Measurements from ENCODE around the gene SHC1. TPM values are rescaled to one million over a fixed set of nuclear protein-coding genes. Genes with fewer than 3 reads are reported as not detected.

SHC1 gene
- total and polyA plus RNA-seq, 4 experiments from 2014 or later, result 36.4 to 81.7 (median 61.4) TPM

- Histone ChIP-seq H3K27ac (ENCODE audit: low read depth, low read length) (peak overlapping the region; percentile 86), H3K9me3 (ENCODE audit: control insufficient read depth in 1 of 2, low read length in 2 of 2) (no peaks in the 10 kb centered on the region), H3K36me3 (ENCODE audit: insufficient read depth, low read length) (no peaks in the 10 kb centered on the region), H3K4me3 (ENCODE audit: low read length in 2 of 2) (peak overlapping the region; percentile 76 to 85), H3K27me3 (ENCODE audit: insufficient read depth, low read length) (no peaks in the 10 kb centered on the region), H3K4me1 (ENCODE audit: insufficient read depth, low read length) (peaks cover 86% of the 10 kb centered on the region)
- no peaks in the 10 kb centered on the region for H3K27me3 Mint-ChIP-seq
- DNase-seq, result peak in 2 of 5 donors; percentile 20 to 59
- peaks cover 41 to 96% (median 58%) of the 10 kb centered on the region in 4 donors for H3K4me1 Mint-ChIP-seq
- intact Hi-C loops (cut with micrococcal nuclease), result no loop called here
- POLR2A ChIA-PET (ENCODE audit: partially characterized antibody), result interaction anchor here (0.7 to 38.9 kb wide), 10 partner anchors 7 to 72 kb away, joined by 3 to 1543 read pairs (median 7); partner anchors contain the start of genes ADAM15, CKS1B, FLAD1 and LENEP
- CTCF ChIA-PET (ENCODE audit: partially characterized antibody), result interaction anchor here (0.9 to 18.7 kb wide), 6 partner anchors 9 to 448 kb away, joined by 3 to 381 read pairs (median 4); partner anchors contain the start of genes LENEP, PBXIP1 and ZBTB7B
- H3K36me3 Mint-ChIP-seq, result peaks cover 0 to 30% of the 10 kb centered on the region in 2 donors
- H3K9me3 Mint-ChIP-seq, result peaks cover 0 to 3% (median 0%) of the 10 kb centered on the region in 8 donors
- peak overlapping the region; percentile 80 to 96 (median 93) for H3K27ac Mint-ChIP-seq
- H3K4me3 Mint-ChIP-seq, result peak overlapping the region; percentile 90 to 98 (median 96)
These were observed 37.7 kb upstream of the SHC1 start for GRCh38 chr1:155008015-155008941.

- no peaks in the 10 kb centered on the region for H3K9me3 ChIP-seq (ENCODE audit: control insufficient read depth in 1 of 2, low read length in 2 of 2)
- no peak overlapping the region for H3K4me3 ChIP-seq (ENCODE audit: low read length in 2 of 2)
- intact Hi-C loops (cut with micrococcal nuclease), result no loop called here
- Mint-ChIP-seq H3K4me1 (peaks cover 32 to 92% (median 49%) of the 10 kb centered on the region in 4 donors), H3K4me3 (peak overlapping the region in 6 of 8 donors; percentile 10 to 97 (median 57)), H3K36me3 (peaks cover 0 to 26% of the 10 kb centered on the region in 2 donors), H3K9me3 (no peaks in the 10 kb centered on the region), H3K27ac (peak overlapping the region in 5 of 7 donors; percentile 35 to 95 (median 91)), H3K27me3 (no peaks in the 10 kb centered on the region)
- ChIA-PET POLR2A (ENCODE audit: partially characterized antibody) (interaction anchor here (1.1 to 38.9 kb wide), 7 partner anchors 6 to 71 kb away, joined by 3 to 1543 read pairs (median 17); partner anchors contain the start of genes CKS1B, FLAD1, LENEP and PBXIP1), CTCF (ENCODE audit: partially characterized antibody) (interaction anchor here (1.0 to 18.7 kb wide), 7 partner anchors 7 to 52 kb away, joined by 3 to 381 read pairs (median 5); partner anchors contain the start of genes LENEP, PBXIP1 and ZBTB7B)
- DNase-seq, result peak in 1 of 5 donors; percentile 37
- H3K36me3 ChIP-seq (ENCODE audit: insufficient read depth, low read length), result no peaks in the 10 kb centered on the region
- no peaks in the 10 kb centered on the region for H3K27me3 ChIP-seq (ENCODE audit: insufficient read depth, low read length)
- H3K27ac ChIP-seq (ENCODE audit: low read depth, low read length), result peak overlapping the region; percentile 86
- H3K4me1 ChIP-seq (ENCODE audit: insufficient read depth, low read length), result peaks cover 77% of the 10 kb centered on the region
These were observed 36.8 kb upstream of the SHC1 start for GRCh38 chr1:155007251-155007828.

- Mint-ChIP-seq H3K27ac (peak overlapping the region; percentile 81 to 98 (median 93)), H3K9me3 (no peaks in the 10 kb centered on the region), H3K4me3 (peak overlapping the region; percentile 16 to 97 (median 73)), H3K36me3 (peaks cover 0 to 28% of the 10 kb centered on the region in 2 donors), H3K27me3 (no peaks in the 10 kb centered on the region), H3K4me1 (peaks cover 28 to 90% (median 45%) of the 10 kb centered on the region in 4 donors)
- H3K36me3 ChIP-seq (ENCODE audit: insufficient read depth, low read length), result no peaks in the 10 kb centered on the region
- POLR2A ChIA-PET (ENCODE audit: partially characterized antibody), result interaction anchor here (1.1 to 38.9 kb wide), 6 partner anchors 9 to 448 kb away, joined by 3 to 1543 read pairs (median 14); partner anchors contain the start of genes CKS1B, FLAD1, LENEP and PBXIP1
- intact Hi-C loops (cut with micrococcal nuclease), result no loop called here
- peak overlapping the region; percentile 9 to 38 for H3K4me3 ChIP-seq (ENCODE audit: low read length in 2 of 2)
- CTCF ChIA-PET (ENCODE audit: partially characterized antibody), result interaction anchor here (1.0 to 18.7 kb wide), 5 partner anchors 7 to 38 kb away, joined by 3 to 381 read pairs (median 3); partner anchors contain the start of genes LENEP and ZBTB7B
- DNase-seq, result peak in 4 of 5 donors; percentile 48 to 64 (median 56)
- peak overlapping the region; percentile 86 for H3K27ac ChIP-seq (ENCODE audit: low read depth, low read length)
- peaks cover 70% of the 10 kb centered on the region for H3K4me1 ChIP-seq (ENCODE audit: insufficient read depth, low read length)
- no peaks in the 10 kb centered on the region for H3K9me3 ChIP-seq (ENCODE audit: control insufficient read depth in 1 of 2, low read length in 2 of 2)
- no peaks in the 10 kb centered on the region for H3K27me3 ChIP-seq (ENCODE audit: insufficient read depth, low read length)
These were observed 36.1 kb upstream of the SHC1 start for GRCh38 chr1:155006601-155007101.

DNA sequence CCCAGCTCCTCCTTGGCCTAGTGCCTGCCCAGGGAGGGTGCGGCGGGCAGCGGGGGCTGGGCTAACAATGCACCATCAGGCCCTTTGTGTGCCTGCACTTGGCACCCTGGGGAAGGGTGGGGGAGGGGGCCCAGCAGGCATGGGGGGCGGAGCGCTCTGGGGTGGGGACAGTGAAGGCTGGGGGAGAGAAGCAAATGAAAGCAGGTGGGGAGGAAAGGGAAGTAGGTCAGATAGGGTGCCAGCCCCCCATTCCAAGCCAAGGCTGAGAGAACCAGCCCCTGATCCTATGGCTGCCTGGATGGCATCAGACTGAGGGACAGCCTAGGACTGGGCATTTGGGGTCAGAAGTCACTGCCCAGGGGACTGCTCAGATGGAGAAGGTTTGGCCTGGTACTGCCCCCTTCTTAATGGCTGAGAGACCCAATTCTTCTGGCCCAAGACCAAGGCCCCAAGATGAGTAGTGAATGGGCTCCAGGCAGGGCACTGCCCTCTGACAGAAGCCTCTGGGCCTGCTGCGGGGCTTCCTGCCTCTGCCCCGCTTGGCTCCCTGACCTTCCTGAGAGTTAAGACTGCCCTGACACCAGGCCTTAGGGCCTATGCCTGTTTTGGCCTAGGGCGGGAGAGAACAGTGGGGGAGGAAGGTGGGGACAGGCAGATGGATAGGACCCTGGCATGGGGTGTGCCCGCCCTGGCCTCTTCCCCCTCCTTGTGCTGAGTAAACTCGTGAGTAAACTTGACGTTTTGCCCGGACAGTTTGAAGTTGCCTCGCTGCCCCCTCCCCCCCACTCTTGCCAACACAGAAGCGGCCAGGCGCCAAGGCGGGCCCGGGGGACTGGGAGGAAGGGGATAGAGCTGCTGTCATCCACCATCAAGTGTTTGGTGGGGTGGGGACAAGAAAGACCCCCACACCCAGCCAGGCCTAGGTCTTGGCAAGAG lies 34.8 kb upstream of the SHC1 start:
- Histone ChIP-seq H3K27ac (ENCODE audit: low read depth, low read length) (peak overlapping the region; percentile 86), H3K36me3 (ENCODE audit: insufficient read depth, low read length) (no peaks in the 10 kb centered on the region), H3K4me1 (ENCODE audit: insufficient read depth, low read length) (peaks cover 57% of the 10 kb centered on the region), H3K4me3 (ENCODE audit: low read length in 2 of 2) (peak overlapping the region; percentile 91 to 95), H3K27me3 (ENCODE audit: insufficient read depth, low read length) (no peaks in the 10 kb centered on the region), H3K9me3 (ENCODE audit: control insufficient read depth in 1 of 2, low read length in 2 of 2) (no peaks in the 10 kb centered on the region)
- CTCF ChIA-PET (ENCODE audit: partially characterized antibody), result interaction anchor here (1.6 to 18.7 kb wide), 3 partner anchors 6 to 30 kb away, joined by 4 to 381 read pairs (median 381); partner anchors contain the start of genes CKS1B, LENEP and ZBTB7B
- Mint-ChIP-seq H3K36me3 (peaks cover 0 to 30% of the 10 kb centered on the region in 2 donors), H3K4me3 (peak overlapping the region; percentile 73 to 99 (median 95)), H3K4me1 (peaks cover 28 to 80% (median 39%) of the 10 kb centered on the region in 4 donors), H3K27me3 (no peaks in the 10 kb centered on the region), H3K27ac (peak overlapping the region; percentile 83 to 98 (median 93)), H3K9me3 (no peaks in the 10 kb centered on the region)
- POLR2A ChIA-PET (ENCODE audit: partially characterized antibody), result interaction anchor here (1.1 to 38.9 kb wide), 6 partner anchors 9 to 447 kb away, joined by 3 to 1543 read pairs (median 48); partner anchors contain the start of genes CKS1B, FLAD1, PBXIP1 and PMVK
- peak in 4 of 5 donors; percentile 33 to 57 (median 40) for DNase-seq
- intact Hi-C loops (cut with micrococcal nuclease), result no loop called here

- peak in 2 of 5 donors; percentile 20 to 48 for DNase-seq
- peaks cover 33 to 80% (median 42%) of the 10 kb centered on the region in 4 donors for H3K4me1 Mint-ChIP-seq
- intact Hi-C loops (cut with micrococcal nuclease), result loop anchor here (5.0 kb wide), 2 partner anchors 48 to 447 kb away; partner anchors contain the start of genes ADAM15 and UBE2Q1
- H3K4me3 Mint-ChIP-seq, result peak overlapping the region; percentile 88 to 99 (median 96)
- H3K36me3 Mint-ChIP-seq, result peaks cover 0 to 27% of the 10 kb centered on the region in 2 donors
- no peaks in the 10 kb centered on the region for H3K27me3 Mint-ChIP-seq
- no peaks in the 10 kb centered on the region for H3K9me3 Mint-ChIP-seq
- Histone ChIP-seq H3K9me3 (ENCODE audit: control insufficient read depth in 1 of 2, low read length in 2 of 2) (no peaks in the 10 kb centered on the region), H3K4me1 (ENCODE audit: insufficient read depth, low read length) (peaks cover 57% of the 10 kb centered on the region), H3K36me3 (ENCODE audit: insufficient read depth, low read length) (no peaks in the 10 kb centered on the region), H3K27ac (ENCODE audit: low read depth, low read length) (peak overlapping the region; percentile 86), H3K27me3 (ENCODE audit: insufficient read depth, low read length) (no peaks in the 10 kb centered on the region), H3K4me3 (ENCODE audit: low read length in 2 of 2) (peak overlapping the region; percentile 91 to 95)
- H3K27ac Mint-ChIP-seq, result peak overlapping the region; percentile 89 to 97 (median 94)
- ChIA-PET POLR2A (ENCODE audit: partially characterized antibody) (interaction anchor here (0.7 to 38.9 kb wide), 5 partner anchors 9 to 168 kb away, joined by 3 to 1543 read pairs (median 5); partner anchors contain the start of genes CKS1B, FLAD1, KRTCAP2 and PBXIP1), CTCF (ENCODE audit: partially characterized antibody) (interaction anchor here (0.6 to 16.3 kb wide), 4 partner anchors 10 to 42 kb away, joined by 3 to 381 read pairs (median 4); partner anchors contain the start of gene CKS1B)
These were observed 34.0 kb upstream of the SHC1 start for GRCh38 chr1:155004352-155005075.
